PC-3 (cell line): Measurements from ENCODE around the gene PTGDS.

Source experiments
- EZH2phosphoT487 ChIP-seq: fragments of 300-600 bp; sonication (generic); IDR thresholded peaks from 2 replicates; pipeline ENCODE4 v1.6.1; 2018; ENCODE audit warnings: mild to moderate bottlenecking, antibody characterized with exemption, low read length, borderline replicate concordance
- TF ChIP-seq, protein P1 (sequence below): fragments of 300-600 bp; sonication (generic); conservative IDR thresholded peaks from 2 replicates; pipeline ENCODE4 v1.5.1; 2017; ENCODE audit warnings: antibody characterized with exemption, low read depth, mild to moderate bottlenecking, low read length

DNA sequence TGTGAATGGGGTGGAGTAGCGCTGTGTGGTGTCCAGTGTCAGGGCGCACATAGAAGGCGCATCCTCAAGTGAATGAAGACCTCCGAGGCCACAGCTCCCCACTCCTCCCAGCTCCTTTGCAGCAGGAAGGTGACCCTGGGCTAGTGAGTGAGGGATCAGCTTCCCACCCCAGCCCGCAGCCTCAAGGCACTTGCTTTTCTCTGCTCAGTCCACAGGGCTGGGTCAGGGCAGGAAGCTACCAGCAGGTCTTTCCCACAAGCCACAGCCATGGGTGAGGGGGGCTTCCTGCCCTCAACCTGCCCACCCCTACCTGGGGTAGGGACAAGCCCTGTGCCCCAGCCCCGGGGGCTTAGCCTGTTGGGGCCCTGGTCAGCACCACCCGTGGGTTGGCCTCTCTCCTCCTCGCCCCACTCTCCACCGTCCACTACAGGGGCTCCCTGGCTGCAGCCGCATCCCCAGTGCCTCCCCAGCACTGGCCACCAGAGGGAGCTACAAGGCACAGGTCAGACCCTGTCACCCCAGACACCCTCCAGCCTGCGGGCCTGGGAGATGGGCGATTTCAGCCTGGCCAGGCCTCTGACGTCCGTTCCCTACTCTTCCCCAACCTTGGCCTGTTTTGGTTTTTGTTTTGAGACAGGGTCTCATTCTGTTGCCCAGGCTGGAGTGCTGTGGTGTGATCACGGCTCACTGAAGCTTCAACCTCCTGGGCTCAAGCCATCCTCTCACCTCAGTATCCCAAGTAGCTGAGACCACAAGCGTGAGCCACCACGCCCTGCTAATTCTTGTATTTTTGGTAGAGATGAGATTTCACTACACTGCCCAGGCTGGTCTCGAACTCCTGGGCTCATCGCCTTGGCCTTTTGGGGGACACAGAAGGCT lies 52.0 kb downstream of the PTGDS start:
- TF ChIP-seq EZH2phosphoT487 = no peak
- TF ChIP-seq, protein P1, sequence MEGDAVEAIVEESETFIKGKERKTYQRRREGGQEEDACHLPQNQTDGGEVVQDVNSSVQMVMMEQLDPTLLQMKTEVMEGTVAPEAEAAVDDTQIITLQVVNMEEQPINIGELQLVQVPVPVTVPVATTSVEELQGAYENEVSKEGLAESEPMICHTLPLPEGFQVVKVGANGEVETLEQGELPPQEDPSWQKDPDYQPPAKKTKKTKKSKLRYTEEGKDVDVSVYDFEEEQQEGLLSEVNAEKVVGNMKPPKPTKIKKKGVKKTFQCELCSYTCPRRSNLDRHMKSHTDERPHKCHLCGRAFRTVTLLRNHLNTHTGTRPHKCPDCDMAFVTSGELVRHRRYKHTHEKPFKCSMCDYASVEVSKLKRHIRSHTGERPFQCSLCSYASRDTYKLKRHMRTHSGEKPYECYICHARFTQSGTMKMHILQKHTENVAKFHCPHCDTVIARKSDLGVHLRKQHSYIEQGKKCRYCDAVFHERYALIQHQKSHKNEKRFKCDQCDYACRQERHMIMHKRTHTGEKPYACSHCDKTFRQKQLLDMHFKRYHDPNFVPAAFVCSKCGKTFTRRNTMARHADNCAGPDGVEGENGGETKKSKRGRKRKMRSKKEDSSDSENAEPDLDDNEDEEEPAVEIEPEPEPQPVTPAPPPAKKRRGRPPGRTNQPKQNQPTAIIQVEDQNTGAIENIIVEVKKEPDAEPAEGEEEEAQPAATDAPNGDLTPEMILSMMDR = peak; percentile 80
